T-cell (primary cell): ENCODE measurements around the gene MOB3B. TPM values are rescaled to one million over a fixed set of nuclear protein-coding genes. Genes with fewer than 3 reads are reported as not detected.

Source experiments
- ATAC-seq, 4 experiments: fragments of 200-7000 bp in 3 of 4; fragments of 150-1000 bp in 1 of 4; cut with Tn5 transposase; replicated peaks in 1 of 4; 1 replicate in 3 of 4; 2 replicates in 1 of 4; pipeline ENCODE4 v1.10.0; 2021; ENCODE audit warnings: moderate library complexity in 3 of 4, mild to moderate bottlenecking in 2 of 4, moderate number of reproducible peaks in 1 of 4
- CTCF ChIA-PET, 2 donors: fragments of 300-600 bp; sonication (Branson Sonifier 250); formaldehyde crosslinking; loops; one replicate each; lab custom pipeline; 2022; ENCODE audit warnings: antibody characterized with exemption in 2 of 2; lab: Charles Lee
- POLR2A ChIA-PET, 2 donors: fragments of 300-600 bp; sonication (Branson Sonifier 250); formaldehyde crosslinking; loops; one replicate each; lab custom pipeline; 2022; ENCODE audit warnings: antibody characterized with exemption in 2 of 2; lab: Charles Lee
- DNase-seq, 35 experiments: peaks; one replicate each; pipeline versions ENCODE4 v3.0.0 to v3.0.0-alpha.2; 2013 to 2023
- H3K27ac ChIP-seq: one replicate; pipeline ENCODE4 v1.5.1; 2013; ENCODE audit warnings: low read length
- H3K27me3 ChIP-seq, 2 experiments: replicated peaks in 1 of 2; 1 replicate in 1 of 2; 2 replicates in 1 of 2; pipeline versions ENCODE4 v1.6.1 to v1.7.0; 2013; ENCODE audit warnings: low read length in 1 of 2, mixed read lengths in 1 of 2; ENCODE audit not compliant: control insufficient read depth in 2 of 2, insufficient read depth in 2 of 2; ENCODE audit errors: extremely low read depth in 1 of 2
- H3K36me3 ChIP-seq, 2 donors: 1 replicate in 1 of 2; 2 replicates in 1 of 2; pipeline versions ENCODE4 v1.6.1 to v1.7.0; 2013; ENCODE audit warnings: low read length in 1 of 2; ENCODE audit not compliant: control insufficient read depth in 2 of 2, insufficient read depth in 1 of 2; ENCODE audit errors: extremely low read depth in 1 of 2
- H3K4me1 ChIP-seq, 2 experiments: 1 replicate in 1 of 2; 2 replicates in 1 of 2; pipeline versions ENCODE4 v1.6.1 to v1.7.0; 2013; ENCODE audit warnings: low read length in 2 of 2, mixed read lengths in 1 of 2; ENCODE audit not compliant: insufficient read depth in 2 of 2, control insufficient read depth in 1 of 2; ENCODE audit errors: extremely low read depth in 1 of 2
- H3K4me3 ChIP-seq, 2 donors: 1 replicate in 1 of 2; 2 replicates in 1 of 2; pipeline versions ENCODE4 v1.5.1 to v1.7.0; 2013; ENCODE audit warnings: mild to moderate bottlenecking in 2 of 2, low read length in 1 of 2, moderate library complexity in 1 of 2; ENCODE audit not compliant: control insufficient read depth in 1 of 2; ENCODE audit errors: extremely low read depth in 1 of 2
- H3K9me3 ChIP-seq: 2 replicates; pipeline ENCODE4 v1.7.0; 2013
- H3K27ac Mint-ChIP-seq, 2 donors: one replicate each; pipeline ENCODE4 v1.8.0; 2020 to 2021; ENCODE audit warnings: mild to moderate bottlenecking in 2 of 2, mixed read lengths in 2 of 2
- H3K27me3 Mint-ChIP-seq, 2 donors: one replicate each; pipeline ENCODE4 v1.8.0; 2021 to 2022; ENCODE audit warnings: mixed read lengths in 2 of 2
- H3K36me3 Mint-ChIP-seq: one replicate; pipeline ENCODE4 v1.8.0; 2021; ENCODE audit warnings: mixed read lengths
- H3K4me1 Mint-ChIP-seq, 3 donors: one replicate each; pipeline ENCODE4 v1.8.0; 2020 to 2022; ENCODE audit warnings: mixed read lengths in 3 of 3, mild to moderate bottlenecking in 1 of 3
- H3K4me3 Mint-ChIP-seq, 3 donors: one replicate each; pipeline ENCODE4 v1.8.0; 2020 to 2022; ENCODE audit warnings: mild to moderate bottlenecking in 3 of 3, mixed read lengths in 3 of 3, moderate library complexity in 3 of 3
- H3K9me3 Mint-ChIP-seq, 3 donors: one replicate each; pipeline ENCODE4 v1.8.0; 2020 to 2022; ENCODE audit warnings: mixed read lengths in 3 of 3
- WGBS: methylation state at CpG from one replicate; pipeline ENCODE4 v1.1.5; 2013; ENCODE audit warnings: missing lambda C conversion rate; ENCODE audit not compliant: insufficient coverage; 5-methylcytosine and 5-hydroxymethylcytosine counted together
- total RNA-seq, 35 experiments: library from RNA in 6 of 35; stranded (reverse) in 6 of 35; fragments of 120-200 nt in 1 of 35; gene quantifications; one replicate each; pipeline versions ENCODE4 v1.2.1 to v1.2.4 and lab custom pipeline; 2013 to 2026

The MOB3B gene
- total RNA-seq, 5 donors from 2014 or later (not counting 1 experiment from before 2014, with no cell fraction given), result 0.40 to 0.72 (median 0.56) TPM

GRCh38 chr9:27392451-27392850 lies 137.2 kb downstream of the MOB3B start:
- no peaks in the 10 kb centered on the region for H3K9me3 ChIP-seq
- no peak overlapping the region for H3K4me3 Mint-ChIP-seq
- H3K36me3 Mint-ChIP-seq, result no peaks in the 10 kb centered on the region
- ATAC-seq (no peak), DNase-seq (no peak)
- CTCF ChIA-PET, result interaction anchor here in 1 of 2 donors (0.6 to 1.0 kb wide), 2 partner anchors 59 to 346 kb away, joined by 3 to 4 read pairs; no protein-coding TSS in a partner anchor
- H3K27me3 Mint-ChIP-seq, result no peaks in the 10 kb centered on the region
- POLR2A ChIA-PET, result no interaction called here
- H3K4me3 ChIP-seq, result no peak overlapping the region
- H3K4me1 Mint-ChIP-seq, result peaks cover 0 to 3% (median 0%) of the 10 kb centered on the region in 3 donors
- H3K27ac ChIP-seq, result no peak overlapping the region
- no peaks in the 10 kb centered on the region for H3K9me3 Mint-ChIP-seq
- no peaks in the 10 kb centered on the region for H3K36me3 ChIP-seq
- H3K27me3 ChIP-seq, result no peaks in the 10 kb centered on the region
- H3K4me1 ChIP-seq, result no peaks in the 10 kb centered on the region
- 90% methylated on average over 2 of the region's 4 CpGs for WGBS
- no peak overlapping the region for H3K27ac Mint-ChIP-seq

- no peaks in the 10 kb centered on the region for H3K27me3 Mint-ChIP-seq
- ATAC-seq (no peak), DNase-seq (no peak)
- ChIA-PET CTCF (interaction anchor here in 1 of 2 donors (0.6 kb wide), 1 partner anchor 277 kb away, joined by 5 read pairs; no protein-coding TSS in a partner anchor), POLR2A (no interaction called here)
- peaks cover 0 to 3% (median 0%) of the 10 kb centered on the region in 3 donors for H3K4me1 Mint-ChIP-seq
- H3K9me3 Mint-ChIP-seq, result no peaks in the 10 kb centered on the region
- Histone ChIP-seq H3K27me3 (no peaks in the 10 kb centered on the region), H3K4me1 (no peaks in the 10 kb centered on the region), H3K9me3 (no peaks in the 10 kb centered on the region), H3K36me3 (no peaks in the 10 kb centered on the region), H3K4me3 (no peak overlapping the region), H3K27ac (no peak overlapping the region)
- no peak overlapping the region for H3K27ac Mint-ChIP-seq
- H3K4me3 Mint-ChIP-seq, result no peak overlapping the region
- H3K36me3 Mint-ChIP-seq, result no peaks in the 10 kb centered on the region
- no CpG with 5 or more reads among the region's 9 CpGs for WGBS
These were observed 138.3 kb downstream of the MOB3B start for GRCh38 chr9:27391040-27391895.

GRCh38 chr9:27388150-27388549 lies 141.5 kb downstream of the MOB3B start:
- no peak overlapping the region for H3K27ac Mint-ChIP-seq
- H3K4me1 Mint-ChIP-seq, result peaks cover 0 to 1% (median 0%) of the 10 kb centered on the region in 3 donors
- Histone ChIP-seq H3K36me3 (no peaks in the 10 kb centered on the region), H3K4me3 (no peak overlapping the region), H3K27me3 (no peaks in the 10 kb centered on the region), H3K27ac (no peak overlapping the region), H3K4me1 (no peaks in the 10 kb centered on the region), H3K9me3 (no peaks in the 10 kb centered on the region)
- no CpG with 5 or more reads among the region's 2 CpGs for WGBS
- H3K36me3 Mint-ChIP-seq, result no peaks in the 10 kb centered on the region
- H3K4me3 Mint-ChIP-seq, result no peak overlapping the region
- no peaks in the 10 kb centered on the region for H3K27me3 Mint-ChIP-seq
- ATAC-seq (no peak), DNase-seq (no peak)
- CTCF ChIA-PET, result interaction anchor here in 1 of 2 donors (0.6 kb wide), 1 partner anchor 56 kb away, joined by 10 read pairs; no protein-coding TSS in a partner anchor
- H3K9me3 Mint-ChIP-seq, result no peaks in the 10 kb centered on the region
- POLR2A ChIA-PET, result interaction anchor here in 1 of 2 donors (0.6 kb wide), 1 partner anchor 171 kb away, joined by 7 read pairs; no protein-coding TSS in a partner anchor

GRCh38 chr9:27387722-27388121 lies 141.9 kb downstream of the MOB3B start:
- ChIA-PET CTCF (interaction anchor here in 1 of 2 donors (0.6 kb wide), 1 partner anchor 57 kb away, joined by 10 read pairs; no protein-coding TSS in a partner anchor), POLR2A (interaction anchor here in 1 of 2 donors (0.6 kb wide), 1 partner anchor 172 kb away, joined by 7 read pairs; no protein-coding TSS in a partner anchor)
- Mint-ChIP-seq H3K27me3 (no peaks in the 10 kb centered on the region), H3K4me3 (no peak overlapping the region), H3K27ac (no peak overlapping the region), H3K36me3 (no peaks in the 10 kb centered on the region), H3K9me3 (no peaks in the 10 kb centered on the region), H3K4me1 (no peaks in the 10 kb centered on the region)
- no peaks in the 10 kb centered on the region for H3K9me3 ChIP-seq
- DNase-seq (no peak), ATAC-seq (no peak)
- H3K27ac ChIP-seq, result no peak overlapping the region
- no peaks in the 10 kb centered on the region for H3K36me3 ChIP-seq
- WGBS, result 85% methylated on average over 2 of the region's 3 CpGs
- H3K4me3 ChIP-seq, result no peak overlapping the region
- H3K4me1 ChIP-seq, result no peaks in the 10 kb centered on the region
- no peaks in the 10 kb centered on the region for H3K27me3 ChIP-seq

- ATAC-seq, result no peak
- H3K27me3 Mint-ChIP-seq, result no peaks in the 10 kb centered on the region
- H3K4me3 ChIP-seq, result no peak overlapping the region
- H3K4me3 Mint-ChIP-seq, result no peak overlapping the region
- H3K27me3 ChIP-seq, result no peaks in the 10 kb centered on the region
- no peaks in the 10 kb centered on the region for H3K4me1 ChIP-seq
- no peaks in the 10 kb centered on the region for H3K9me3 ChIP-seq
- H3K36me3 Mint-ChIP-seq, result no peaks in the 10 kb centered on the region
- 100% methylated on average over 2 of the region's 4 CpGs for WGBS
- no peak overlapping the region for H3K27ac ChIP-seq
- H3K36me3 ChIP-seq, result no peaks in the 10 kb centered on the region
- H3K9me3 Mint-ChIP-seq, result no peaks in the 10 kb centered on the region
- ChIA-PET CTCF (no interaction called here), POLR2A (no interaction called here)
- no peaks in the 10 kb centered on the region for H3K4me1 Mint-ChIP-seq
- DNase-seq, result no peak
- H3K27ac Mint-ChIP-seq, result no peak overlapping the region
These were observed 143.0 kb downstream of the MOB3B start for GRCh38 chr9:27386571-27387091.

- ChIA-PET POLR2A (no interaction called here), CTCF (no interaction called here)
- Histone ChIP-seq H3K36me3 (no peaks in the 10 kb centered on the region), H3K4me3 (no peak overlapping the region), H3K4me1 (no peaks in the 10 kb centered on the region), H3K9me3 (no peaks in the 10 kb centered on the region), H3K27ac (no peak overlapping the region), H3K27me3 (no peaks in the 10 kb centered on the region)
- no peaks in the 10 kb centered on the region for H3K9me3 Mint-ChIP-seq
- DNase-seq (no peak), ATAC-seq (no peak)
- H3K36me3 Mint-ChIP-seq, result no peaks in the 10 kb centered on the region
- H3K4me1 Mint-ChIP-seq, result no peaks in the 10 kb centered on the region
- no peak overlapping the region for H3K4me3 Mint-ChIP-seq
- H3K27me3 Mint-ChIP-seq, result no peaks in the 10 kb centered on the region
- whole genome bisulfite sequencing, result 60% methylated on average over 3 of the region's 4 CpGs
- H3K27ac Mint-ChIP-seq, result no peak overlapping the region
These were observed 143.8 kb downstream of the MOB3B start for GRCh38 chr9:27385606-27386322.
